Central memory CD4-positive, alpha-beta T cell (primary cell): ENCODE results near the gene IRF5.
A peak's percentile ranks its signal among the peaks of the same experiment; 100 is the strongest.

Source experiments
- DNase-seq: peaks from one replicate; pipeline ENCODE4 v3.0.0; 2022

The IRF5 gene

DNA sequence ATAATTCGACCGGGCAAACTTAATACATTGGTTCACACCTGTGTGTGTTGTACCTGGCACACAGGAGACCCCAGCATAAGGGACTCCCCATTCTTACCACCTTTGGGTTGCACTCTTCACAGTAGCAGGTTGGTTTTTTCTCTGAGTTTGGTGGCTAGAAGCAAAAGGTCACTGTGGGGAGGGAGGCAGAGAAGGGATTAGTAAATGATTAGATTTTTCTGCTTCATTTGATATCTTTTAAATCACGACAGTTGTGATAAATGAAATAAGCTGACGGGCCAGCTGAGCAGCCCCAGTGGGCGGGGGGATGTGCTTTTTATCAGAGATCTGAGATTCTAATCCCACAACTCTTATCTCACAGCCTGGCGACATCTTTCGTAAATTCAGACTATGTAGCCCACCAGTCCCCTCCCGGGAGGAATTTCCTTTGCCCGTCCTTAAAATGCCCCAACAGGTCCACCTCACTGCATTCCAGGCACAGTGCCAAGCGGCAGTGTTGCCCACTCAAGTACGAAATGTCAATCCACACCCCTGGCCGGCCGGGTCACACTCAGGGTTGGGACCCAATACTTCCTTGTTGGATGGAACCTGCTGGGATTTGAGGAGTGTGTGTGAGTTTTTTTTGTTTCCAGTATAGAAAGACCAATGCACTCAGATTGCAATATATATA, 16.7 kb upstream of the IRF5 start:
- DNase-seq, result no peak

DNA sequence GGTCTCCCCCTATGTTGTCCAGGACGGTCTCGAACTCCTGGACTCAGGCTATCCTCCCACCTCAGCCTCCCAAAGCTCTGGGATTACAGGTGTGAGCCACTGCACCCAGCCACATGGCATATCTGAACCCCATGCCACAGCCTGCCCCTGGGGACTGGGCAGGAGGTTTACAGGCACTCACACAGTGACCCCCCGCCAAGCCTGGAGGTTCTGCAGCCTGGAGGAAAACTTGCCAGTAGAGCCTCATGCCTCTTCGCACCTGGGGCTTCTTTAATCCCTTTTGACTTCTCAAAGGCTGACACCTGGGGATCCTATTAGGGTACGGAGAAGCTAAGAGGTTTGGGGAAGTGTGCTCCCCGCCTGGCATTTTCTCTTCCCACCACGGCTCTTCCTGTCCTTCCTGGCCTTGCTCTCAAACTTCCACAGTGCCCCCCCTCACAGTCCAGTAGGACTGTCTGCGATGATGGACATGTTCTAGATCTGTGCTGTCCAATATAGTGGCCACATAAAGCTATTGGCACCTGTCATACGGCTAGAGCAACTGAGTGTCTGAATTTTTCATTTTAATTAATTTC, 15.8 kb upstream of the IRF5 start:
- no peak for DNase-seq

DNA sequence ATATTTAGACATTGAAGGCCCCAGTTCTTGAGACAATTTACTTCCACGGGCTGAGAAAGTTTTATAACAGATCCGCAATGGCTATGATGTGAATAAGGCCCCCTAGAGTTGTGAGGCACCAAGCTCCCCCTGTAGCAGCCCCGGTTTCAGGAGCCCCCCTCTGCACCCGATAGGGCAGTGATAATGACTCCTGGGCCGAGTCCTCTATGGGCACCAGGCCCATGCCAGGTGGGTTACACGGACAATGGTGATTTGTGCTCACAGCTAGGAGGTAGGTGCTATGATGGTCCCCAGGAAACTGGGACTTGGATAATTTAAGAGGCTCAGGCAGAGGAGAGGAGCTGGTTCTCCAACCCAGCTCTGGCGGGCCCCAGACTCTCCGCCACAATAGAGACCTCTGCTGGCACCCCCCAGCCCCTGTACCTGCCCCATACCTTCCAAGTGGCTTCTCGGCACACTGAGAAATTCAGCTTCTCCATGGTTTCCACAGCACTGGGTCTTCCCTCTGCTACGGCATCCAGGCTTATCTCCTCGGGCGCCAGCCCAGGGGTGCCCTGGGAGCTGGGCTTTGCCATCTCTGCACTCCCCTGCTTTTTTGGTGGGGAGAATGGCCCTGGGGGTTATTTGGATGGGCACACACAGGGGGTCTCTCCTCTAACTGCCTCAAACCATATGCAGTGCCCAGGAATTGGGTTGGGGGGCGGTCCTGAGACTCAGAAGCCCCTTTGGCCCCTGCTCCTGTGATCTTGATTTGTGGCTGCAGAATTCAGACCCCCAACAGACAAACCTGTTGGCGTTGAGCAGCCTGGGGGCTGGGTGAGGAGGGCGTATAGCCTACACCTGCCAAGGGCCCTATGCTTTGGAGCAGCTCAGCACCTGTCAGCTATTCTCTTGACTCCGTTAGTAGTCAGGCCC, 15.0 kb upstream of the IRF5 start:
- no peak for DNase-seq

DNA sequence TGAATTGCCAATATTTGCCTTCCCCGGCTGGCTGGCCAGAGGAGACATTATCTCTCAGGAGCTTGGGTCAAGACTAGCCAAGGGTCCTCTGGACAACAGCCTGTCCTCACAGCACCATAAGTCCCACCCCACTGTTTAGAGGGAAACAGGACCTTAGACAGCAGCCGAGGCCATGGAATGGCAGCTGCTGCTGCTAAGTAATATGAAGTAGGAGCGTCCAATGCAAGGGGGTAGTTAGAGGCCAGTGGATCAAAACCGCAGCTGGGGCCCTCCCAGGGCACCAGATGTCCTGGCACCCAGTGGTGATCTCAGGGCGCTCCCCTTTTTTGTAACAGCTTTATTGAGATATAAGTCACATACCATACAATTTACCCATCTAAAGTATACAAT, 14.3 kb upstream of the IRF5 start:
- DNase-seq, result no peak

DNA sequence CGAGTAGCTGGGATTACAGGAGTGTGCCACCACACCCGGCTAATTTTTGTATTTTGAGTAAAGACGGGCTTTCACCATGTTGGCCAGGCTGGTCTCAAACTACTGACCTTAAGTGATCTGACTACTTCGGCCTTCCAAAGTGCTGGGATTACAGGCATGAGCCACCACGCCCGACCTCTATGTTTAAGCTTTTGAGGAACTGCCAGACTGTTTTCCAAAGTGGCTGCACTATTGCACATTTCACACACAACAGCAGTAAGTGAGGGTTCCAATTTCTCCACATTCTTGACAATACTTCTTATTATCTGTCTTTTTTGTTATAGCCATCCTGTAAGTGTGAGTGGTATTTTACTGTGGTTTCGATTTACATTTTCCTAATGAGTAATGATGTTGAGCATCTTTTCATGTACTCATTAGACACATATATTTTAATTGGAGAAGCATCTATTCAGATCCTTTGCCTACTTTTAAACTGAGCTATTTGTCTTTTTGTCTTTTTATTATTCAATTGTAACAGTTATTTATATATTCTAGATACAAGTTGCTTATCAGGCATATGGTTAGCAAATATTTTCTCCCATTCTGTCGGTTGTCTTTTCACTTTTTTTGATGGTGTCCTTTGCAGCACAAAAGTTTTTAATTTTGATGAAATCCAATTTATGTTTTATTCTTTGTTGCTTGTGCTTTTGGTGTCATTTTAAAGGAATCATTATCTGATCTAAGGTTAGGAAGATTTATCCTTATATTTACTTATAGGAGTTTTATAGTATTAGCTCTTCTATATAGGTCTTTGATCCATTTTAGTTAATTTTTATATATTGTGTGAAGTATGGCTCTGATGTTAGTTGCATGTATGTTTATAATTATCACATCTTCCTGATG, 12.8 kb upstream of the IRF5 start:
- DNase-seq, result no peak

DNA sequence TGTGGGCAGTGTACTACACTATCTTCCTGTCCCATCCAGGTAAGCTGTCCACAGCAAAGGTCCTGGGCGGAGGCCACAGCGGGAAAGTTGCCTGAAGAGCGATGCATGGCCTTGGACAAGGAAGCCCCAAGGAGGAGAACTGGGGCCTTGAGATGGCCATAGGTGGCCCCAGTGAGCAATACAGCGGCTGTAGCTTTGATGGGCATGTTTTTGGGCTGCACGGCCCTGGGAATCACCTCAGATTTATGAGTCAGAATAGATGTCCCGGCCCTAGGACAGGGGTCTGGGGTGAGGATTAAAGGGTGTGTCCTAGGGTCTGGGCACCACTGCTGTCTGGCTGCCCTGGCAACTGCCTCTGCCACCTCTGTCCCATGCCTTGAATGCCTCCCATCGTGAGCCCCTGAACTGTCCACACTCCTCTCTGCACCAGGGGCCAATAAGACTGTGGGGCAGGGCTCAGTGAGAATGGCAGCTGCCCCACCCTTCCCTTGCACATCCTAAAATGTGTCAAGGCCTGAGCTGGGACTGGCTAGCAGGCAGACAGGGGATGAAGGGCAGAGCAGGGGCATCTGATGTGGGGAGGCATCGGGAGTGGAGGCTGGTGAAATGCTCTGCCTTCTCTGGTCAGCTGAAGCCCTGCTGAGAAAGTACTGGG, 9.4 kb upstream of the IRF5 start:
- DNase-seq, result no peak

DNA sequence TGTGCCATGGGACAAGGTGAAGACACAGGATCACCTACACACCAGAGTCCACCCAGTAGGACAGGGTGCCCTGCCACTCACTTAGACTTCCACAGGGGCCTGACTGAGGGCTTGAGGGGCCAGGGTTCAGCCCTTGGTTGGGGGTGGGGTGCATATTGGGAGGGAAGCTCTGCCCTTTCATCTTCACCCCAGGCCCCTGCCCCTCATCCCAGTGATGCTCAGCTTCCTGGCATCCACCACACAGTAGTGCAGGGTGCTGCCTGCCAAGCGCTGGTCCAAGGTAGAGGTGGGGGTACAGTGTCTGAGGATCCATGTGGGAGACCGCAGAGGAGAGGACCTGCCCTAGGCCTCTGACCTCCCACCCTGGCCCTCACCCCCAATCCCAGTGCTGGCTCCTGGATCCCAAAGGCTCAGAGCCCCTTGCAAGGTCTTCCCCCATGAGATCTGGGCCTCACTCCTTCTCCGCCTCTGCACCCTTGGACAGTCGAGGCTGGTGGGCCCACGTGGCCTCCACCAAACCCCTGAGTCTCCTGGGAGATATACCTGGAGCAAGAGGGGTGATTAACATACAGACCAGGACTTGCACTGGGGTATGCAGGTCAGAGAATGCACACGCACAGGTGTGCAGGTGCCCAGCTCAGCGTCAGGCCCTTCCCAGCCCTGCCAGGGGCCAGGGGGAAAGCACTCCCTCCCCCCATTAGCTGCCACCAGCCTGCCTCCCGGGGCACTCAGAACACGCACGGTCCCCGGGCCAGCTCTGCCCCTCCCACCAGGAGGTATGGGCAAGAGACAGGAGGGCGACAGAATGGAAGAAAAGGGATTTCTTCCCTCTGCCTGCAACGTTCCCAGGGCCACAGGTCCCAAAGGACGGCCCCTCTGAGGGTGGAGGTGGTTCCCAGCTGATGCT, 8.6 kb upstream of the IRF5 start:
- DNase-seq, result no peak

DNA sequence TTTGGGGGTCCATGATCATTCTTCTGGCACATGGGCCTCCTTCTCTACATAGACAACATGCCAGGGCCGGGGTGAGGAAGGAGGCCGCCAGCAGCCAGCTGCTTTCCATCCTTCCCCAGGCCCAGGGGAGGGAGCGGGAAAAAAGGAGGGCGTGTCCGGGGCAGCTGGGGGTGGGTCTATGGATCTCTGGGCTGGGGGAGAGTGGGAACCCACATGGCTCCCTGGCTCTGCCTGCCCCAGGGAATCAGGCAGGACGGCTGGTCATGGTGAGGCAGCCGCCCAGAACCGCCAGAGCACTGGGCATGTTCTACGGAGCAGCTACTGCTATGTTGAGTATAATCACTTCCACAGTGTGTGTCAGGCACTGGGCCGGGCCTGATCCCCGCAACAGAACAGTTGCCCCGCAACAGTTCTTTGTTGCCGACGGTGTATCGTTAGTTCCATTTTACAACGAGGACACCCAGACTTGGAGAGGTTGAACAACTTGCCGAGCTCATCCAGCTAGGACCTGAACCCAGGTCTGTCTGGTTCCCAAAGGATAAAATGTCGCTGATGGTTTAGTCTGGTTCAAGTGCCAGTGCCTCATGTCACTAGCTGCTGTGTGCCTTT, 6.4 kb upstream of the IRF5 start:
- no peak for DNase-seq

DNA sequence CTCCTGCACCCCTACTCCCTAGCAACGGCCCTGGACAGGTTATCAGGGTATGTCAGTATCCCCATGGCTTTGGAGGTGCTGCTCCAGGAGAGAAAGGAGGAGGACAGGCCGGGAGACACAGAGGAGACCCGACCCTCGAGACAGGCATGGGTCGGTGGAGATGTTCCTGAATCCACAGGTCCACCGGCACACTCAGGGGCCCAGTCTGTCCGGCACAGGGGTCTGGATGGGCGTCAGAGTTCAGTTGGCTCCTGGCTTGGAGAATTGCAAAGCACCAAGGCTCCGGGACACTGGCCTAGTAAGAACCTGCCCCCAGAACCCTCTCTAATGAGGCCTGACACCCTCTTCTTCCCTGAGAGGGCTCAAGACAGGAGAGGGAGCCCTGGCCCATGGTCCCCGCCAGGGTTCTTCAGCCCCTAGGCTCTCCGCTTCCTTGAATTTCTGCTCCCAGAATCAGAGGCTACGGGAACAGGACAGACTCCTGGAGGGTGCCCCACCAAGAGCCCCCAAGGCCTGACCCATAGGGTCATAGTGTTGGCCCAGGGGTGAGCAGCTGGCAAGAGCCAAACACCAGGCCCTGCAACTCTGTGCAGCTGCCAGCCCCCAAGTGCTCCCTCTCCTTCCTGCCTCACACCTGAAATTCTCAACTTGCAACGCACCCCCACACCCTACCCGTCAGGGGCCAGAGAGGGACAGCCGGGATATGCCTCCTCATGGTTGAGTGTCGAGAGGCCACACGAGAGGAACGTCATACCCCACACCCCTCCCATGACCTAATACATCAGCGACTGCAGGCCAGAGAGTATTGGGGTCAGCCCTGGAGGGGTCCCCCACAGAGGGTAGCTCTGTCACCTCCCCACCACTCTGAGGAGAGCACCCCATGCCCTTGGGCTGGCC, 5.5 kb upstream of the IRF5 start:
- DNase-seq, result no peak

DNA sequence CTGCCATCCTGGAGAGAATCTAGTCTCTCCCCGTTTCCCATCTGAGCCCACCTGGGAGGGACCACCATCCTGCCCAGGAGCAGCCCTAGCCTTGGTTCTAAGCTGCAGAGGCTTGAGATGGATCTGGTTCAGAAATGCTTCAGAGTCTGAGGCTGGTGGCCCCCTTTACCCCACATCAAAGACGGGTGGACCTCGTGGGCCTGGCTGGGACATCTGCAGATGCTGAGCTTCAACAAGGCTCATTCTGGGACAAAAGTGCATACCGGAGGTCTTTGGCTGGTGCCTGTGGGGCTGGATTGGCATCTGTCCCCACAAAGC, 4.9 kb upstream of the IRF5 start:
- DNase-seq, result no peak

DNA sequence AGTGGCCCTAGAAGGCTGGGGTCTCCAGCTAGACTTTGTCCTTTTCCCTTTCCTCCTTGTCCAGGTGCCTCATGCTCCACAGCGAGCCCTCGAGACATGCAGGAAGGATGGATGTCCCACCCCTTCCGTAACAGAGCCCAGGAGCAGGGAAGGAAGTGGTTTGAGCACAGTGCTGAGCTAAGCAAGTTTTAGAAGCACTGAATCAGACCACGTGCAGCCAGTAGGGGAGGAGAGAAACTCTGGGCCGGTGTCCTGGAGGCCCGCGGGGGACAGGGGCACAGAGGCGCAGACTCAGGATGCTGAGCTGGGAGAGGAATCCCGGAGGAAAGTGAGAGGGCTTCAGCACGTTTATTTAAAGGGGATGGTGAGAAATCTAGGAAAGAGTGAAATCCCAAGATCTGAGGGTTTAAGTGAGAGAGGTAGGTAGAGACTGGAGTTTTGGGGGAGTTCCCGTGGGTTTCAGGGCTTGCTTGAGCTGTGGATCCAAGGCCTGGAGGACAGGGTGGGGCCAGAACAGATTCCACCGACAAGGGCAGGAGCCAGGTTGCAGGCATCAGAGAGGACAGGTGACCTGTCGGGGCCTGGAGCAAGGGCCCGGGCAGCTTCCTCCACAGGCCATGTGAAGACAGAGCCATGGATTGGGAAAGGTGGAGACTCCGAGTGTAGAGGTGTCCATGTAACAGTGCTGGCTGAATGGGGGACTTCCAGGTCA, 4.4 kb upstream of the IRF5 start:
- peak; percentile 54 for DNase-seq

DNA sequence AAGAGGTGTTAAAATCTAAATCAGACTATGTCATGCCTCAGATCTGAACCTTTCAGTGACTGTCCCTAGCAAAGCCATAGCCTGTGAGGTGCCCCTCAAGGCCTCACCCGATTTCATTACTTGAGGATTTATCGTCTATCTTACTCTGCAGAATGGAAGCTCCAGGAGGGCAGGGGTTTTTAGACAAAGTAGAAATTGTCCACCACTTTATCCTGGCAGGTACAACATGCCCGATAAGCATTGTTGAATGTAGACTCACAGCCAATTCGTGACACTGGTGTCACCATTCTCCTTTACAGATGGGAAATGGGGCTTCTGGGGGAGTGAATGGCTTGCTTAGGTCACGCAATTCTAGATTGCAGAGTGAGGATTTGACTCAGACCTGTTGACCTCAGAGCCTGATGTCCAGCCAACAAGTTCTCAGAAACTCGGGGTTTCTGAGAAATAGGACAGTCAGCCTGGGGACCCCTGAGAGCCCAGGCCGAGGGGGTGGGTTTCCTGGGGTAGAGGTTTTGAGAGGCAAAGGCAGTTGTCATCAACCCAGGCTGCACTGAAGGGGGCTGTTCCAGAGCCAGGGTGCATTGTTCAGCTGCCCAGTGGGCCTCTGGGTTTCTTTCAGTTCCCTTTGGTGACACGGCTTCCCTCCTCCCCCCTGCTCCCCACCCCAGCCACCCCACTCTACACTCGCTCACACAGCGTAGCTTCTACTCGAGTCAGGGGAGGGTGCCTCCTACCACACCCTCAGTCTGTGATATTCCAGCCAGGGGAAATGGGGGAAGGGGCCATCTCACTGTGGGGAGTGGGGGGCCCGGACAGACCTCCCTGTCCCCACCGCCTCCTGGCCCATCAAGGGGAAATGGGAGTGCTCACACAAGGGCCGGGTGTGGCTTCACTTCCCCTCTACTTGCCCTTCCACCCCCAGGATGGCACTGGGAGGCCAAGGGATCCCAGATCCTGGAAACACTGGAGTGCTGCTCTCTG, 3.1 kb upstream of the IRF5 start:
- no peak for DNase-seq

DNA sequence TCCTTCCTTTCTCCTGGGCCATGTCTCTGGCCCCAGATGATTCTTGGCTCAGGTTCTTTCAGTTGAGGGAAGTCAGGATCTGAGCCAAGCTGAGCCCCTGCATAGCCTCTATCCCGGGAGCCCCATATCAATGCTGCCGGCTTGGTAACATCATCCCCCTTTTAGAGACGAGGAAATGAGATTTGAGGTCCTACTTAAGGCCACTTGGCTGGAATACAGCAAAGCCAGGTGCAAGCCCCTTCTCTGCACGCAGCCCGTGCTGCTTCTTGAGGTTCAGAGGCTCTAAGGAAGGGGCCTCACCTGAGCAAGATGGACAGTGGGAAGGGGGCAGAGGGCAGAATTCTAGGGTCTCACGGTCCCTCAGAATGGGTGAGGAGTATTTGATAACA, 2.4 kb upstream of the IRF5 start:
- DNase-seq, result no peak

DNA sequence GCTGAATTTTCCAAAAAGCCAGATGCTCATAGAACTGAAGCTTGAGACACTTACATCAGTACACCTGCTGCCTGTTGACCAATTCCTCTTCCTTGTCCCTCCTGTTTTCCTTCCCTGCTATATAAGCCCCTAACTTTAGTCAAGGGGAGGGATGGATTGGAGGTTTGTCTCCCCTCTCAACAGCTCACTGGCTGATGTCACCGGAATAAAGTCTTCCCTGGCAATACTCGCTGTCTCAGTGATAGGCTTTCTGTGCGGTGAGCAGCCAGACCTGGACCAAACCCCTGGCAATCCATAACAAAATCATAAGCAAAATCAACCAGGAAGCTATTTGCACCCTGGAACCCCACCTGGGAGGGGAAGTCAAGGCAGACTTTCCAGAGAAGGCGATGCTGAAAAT, 929 bp upstream of the IRF5 start:
- no peak for DNase-seq

DNA sequence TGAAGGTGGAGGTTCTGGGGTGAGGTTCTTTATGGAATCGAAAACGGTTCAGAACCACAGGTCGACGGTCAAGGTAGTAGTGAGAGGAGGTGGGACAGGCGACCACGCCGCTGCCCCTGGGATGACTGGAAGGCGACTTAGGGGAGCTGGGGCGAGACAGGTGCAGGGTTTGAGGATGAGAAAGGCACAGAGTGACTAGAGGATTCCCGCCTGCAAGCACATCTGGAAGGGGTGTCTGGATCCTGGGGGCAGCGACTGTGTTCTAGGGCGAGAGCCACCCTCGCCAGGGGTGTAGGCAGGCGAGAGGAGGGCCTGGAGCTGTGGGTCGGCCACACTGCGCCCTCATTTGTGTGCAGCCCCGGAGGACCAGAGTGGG, 468 bp upstream of the IRF5 start:
- DNase-seq, result no peak

DNA sequence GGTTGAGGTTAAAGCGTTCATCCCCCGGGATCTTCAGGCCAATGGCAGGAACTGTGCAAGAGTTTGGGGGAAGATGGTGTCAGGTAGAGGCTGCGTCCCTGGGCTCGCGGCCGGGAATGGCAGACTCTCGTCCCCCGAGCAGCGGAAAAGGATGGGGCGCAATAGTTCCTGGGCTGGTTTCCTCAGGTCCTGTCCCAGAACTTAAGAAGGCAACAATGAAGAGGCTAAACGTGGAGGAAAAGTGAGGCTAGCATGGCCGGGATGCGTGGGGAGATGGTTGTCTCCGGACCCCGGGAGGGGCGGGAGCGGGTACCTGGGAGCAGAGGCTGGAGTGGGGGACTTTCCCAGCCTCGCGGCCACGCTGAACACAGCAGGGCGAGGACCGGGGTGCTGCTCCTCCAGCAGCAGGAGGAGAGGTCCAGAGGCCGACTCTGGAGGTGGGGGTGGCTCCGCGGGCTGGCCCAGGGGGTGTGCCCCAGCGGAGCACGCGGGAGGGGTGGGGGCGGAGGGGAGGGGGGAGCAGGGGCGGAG, 882 bp downstream of the IRF5 start:
- DNase-seq, result no peak

DNA sequence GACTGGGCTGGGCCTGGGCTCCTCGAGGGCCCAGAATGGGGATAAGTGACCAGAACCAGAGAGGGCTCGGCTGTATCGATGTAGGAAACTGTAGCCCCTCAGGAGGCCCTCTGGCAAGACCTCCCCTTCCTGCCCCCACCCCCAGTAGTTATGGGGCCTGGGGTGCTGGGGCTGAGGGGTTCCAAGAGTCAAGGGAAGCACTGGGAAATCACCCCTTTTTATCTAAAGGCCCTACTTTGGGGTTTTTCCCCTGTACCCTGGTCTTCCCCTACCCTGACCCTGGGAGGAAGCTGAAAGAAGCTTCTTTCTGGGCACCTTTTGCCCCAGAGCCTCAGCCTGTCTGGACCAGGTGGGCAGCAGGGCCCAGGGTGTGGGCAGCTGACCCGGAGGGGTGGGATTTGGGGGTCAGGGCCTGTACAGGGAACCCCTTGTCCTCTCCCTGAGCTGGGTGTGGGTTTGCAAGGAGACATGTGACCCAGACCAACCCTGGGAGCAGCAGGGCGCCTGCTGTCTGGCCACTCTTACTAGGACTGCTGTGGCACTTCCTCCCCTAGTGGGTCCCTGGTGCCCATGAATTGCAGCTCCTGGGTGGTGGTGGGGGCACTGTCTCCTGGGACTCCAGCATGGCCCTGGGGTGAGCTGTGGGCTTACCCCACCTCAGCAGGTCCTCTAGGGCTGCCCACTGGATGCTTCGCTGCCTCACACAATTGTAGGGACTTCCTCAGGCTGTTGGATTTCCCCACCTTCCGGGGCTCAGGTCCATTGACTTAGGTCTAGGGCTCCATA, 1.5 kb downstream of the IRF5 start:
- DNase-seq, result no peak
